HG03066 (cell line): Measurements from ENCODE around the gene PAX2.

Source experiments
- ATAC-seq: cut with Tn5 transposase; IDR thresholded peaks from one replicate; pipeline ENCODE4 v1.9.1; 2021; ENCODE audit warnings: low read depth; ENCODE audit not compliant: unreplicated experiment

Gene PAX2

DNA sequence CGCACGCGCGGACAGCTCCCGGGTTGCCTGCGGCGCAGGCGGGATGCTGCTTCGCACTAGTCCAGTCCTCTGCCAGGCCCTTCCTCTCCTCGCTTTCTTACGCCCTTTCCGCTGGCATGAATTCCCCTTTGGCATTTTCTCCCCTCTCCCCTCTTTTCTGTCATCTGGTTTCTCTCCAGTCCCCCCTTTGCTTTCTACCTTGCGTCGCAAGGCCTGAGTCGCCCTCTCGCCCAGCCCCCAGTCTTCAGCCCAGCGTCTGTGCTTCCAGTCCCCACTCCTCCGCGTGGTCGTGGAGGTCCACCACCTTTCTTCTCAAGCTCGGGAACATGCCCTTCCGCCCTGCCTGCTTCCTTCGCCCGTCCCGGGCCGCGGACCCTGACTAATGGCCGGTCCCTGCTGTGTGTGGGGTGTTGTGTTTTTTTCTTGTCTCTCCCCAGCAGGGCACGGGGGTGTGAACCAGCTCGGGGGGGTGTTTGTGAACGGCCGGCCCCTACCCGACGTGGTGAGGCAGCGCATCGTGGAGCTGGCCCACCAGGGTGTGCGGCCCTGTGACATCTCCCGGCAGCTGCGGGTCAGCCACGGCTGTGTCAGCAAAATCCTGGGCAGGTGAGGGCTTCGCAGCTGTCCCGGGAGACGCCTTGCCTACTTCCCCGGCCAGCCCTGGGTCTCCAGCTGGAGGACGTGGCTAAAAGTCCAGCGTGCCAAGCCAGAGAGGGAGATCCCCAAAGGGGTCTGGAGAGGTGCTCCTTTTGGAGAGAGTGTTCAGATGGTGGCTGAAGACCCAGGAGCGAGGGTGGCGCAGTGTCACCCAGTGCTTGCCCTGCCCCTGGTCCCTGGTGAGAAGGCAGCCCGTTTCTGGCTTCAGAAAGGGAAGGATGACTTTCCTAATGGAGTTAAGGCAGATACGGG lies 4.2 kb downstream of the PAX2 start:
- ATAC-seq = no peak

DNA sequence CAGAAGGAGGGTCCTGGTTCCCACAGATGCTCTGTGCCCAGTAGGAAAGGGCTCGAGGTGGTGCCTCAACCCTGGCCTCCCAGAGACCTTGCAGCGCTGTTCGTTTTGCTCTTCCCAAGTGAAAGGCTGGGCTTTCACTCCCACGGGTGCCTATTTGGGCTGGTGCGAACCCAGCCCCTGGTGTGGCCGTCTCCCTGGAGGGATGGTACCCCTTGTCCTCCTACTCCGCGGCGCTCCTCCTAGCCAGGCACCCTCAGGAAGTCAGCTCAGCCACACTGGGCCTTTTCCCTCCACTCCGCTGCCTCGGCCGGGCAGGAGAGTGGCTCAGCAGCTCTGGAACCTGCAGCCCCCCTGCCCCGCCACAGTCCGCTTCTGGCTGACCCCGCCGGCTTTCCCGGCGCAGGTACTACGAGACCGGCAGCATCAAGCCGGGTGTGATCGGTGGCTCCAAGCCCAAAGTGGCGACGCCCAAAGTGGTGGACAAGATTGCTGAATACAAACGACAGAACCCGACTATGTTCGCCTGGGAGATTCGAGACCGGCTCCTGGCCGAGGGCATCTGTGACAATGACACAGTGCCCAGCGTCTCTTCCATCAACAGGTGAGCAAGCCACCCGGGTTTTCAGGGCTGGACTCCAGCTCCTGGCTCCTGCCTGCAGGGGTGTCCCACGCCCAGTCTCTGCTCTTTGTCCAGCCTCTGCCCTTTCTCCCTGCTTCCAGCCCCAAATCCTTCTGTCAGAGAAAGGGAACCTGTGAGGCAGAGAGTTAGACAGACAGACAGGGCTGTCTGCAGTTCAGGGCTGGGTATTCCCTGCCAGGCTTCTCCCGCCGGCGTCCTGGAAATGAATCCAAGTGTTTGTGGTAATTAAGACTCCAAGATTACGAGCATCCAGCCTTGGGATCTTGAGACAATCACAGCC lies 5.2 kb downstream of the PAX2 start:
- ATAC-seq = no peak

DNA sequence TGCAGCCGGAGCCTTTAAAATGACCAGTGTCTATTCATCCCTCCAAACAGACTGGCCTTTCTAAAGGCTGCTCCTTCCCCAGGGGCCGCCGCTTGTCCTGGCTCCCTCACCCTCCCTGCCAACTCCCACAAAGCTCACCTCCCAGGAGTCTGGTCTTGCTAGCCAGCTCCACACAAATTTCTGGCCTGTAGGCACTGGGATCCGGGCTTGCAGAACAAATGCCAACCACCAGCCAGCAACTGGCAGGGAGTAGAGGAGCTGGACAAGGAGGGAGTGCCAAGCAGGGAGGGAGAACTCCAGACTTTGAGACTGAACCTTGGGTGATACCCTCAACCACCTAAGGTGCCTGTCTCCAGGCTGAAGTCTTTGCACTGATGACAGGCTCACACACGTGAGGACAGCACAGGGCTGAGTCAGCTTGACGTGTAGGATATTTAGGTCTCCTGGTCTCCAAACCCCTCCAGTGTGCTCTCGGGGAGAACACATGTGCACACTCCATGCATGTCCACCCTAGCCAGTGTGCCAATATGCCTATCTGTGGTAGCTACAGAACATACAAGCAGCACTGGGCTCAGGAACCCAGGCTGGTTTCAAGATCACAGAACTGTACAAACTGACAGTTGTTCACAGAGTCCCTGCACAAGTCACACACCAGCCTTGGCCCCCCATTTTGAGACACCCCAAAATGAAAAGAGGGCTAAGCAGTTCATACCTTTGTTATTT lies 6.0 kb downstream of the PAX2 start:
- no peak for ATAC-seq

DNA sequence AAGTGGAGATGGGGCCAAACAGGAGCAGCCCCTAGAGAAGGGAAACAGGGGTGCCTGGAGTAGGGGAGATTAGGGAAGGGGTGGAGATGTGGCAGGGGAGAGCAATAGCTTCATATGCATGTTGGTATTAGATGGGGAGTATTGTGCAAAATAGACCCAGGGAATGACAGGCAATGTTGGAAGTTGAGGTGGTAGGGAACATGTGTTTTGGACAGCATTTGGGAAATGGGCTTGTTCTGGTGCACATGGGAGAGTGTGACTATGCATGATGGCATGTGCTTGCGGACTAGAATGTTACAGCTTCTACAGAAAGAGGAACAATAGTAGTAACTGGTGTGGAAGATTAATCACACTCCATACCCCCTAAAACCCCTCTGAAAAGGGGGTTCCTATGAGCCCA lies 10.4 kb downstream of the PAX2 start:
- no peak for ATAC-seq

DNA sequence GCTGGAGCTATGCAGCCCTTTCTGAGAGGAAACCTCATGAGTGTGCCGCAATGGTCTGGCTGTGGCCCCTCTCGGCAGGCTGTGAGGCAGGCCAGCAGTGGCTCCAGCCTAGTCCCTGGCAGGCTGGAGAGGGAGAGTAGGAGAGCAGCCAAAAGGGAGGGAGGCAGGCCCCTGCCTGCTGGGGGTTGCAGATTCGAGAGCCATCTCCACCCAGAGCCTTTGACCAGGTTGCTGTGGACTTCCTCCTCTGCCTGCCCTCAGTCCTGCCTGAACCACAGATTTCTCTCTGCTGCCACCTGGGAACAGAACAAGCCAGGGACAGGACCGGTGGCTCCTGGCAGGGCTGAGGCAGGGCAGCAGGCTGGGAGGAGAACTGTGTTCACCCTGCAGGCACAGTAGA lies 13.9 kb downstream of the PAX2 start:
- no peak for ATAC-seq

DNA sequence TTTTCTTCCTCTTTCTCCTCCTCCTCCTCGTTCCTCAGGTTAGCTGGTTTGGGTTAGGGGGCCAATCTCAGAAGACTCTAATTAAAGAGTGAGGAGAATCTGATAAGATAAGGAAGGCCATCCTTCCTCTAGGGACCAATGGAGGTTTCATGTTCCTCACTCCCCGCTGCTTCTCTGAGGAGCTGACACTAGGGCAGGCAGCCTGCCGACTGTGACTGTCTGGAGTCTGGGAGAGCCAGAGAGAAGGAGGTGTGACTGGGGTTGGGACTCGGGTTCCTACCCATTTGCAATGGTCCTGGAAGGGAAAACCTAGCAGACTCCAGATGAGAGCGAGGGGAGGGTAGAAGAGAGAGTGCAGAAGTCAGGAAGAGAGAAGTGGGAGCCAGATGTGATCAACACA lies 15.3 kb downstream of the PAX2 start:
- no peak for ATAC-seq

GRCh38 chr10:100761191-100761590 lies 15.8 kb downstream of the PAX2 start:
- ATAC-seq = no peak

- ATAC-seq = no peak
These were observed 17.8 kb downstream of the PAX2 start for GRCh38 chr10:100763043-100763747.

- ATAC-seq = no peak
These were observed 21.5 kb downstream of the PAX2 start for GRCh38 chr10:100766693-100767421.

DNA sequence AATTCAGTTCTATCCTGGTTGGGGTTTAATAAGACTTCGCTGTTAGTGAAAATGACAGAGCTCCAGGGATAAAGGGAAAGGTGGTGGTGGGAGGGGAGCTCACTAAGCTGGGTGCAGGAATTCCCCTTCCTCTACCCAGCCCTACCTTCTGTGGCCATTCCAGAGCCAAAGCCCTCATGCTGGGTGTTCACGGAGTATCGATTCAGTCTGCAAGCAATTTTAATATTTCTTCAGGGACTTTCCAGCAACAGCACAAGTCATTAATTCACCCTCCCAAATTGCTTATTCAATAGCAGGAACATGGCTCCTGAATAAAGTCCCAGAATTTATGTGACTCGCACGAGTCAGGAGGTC lies 22.0 kb downstream of the PAX2 start:
- no peak for ATAC-seq

DNA sequence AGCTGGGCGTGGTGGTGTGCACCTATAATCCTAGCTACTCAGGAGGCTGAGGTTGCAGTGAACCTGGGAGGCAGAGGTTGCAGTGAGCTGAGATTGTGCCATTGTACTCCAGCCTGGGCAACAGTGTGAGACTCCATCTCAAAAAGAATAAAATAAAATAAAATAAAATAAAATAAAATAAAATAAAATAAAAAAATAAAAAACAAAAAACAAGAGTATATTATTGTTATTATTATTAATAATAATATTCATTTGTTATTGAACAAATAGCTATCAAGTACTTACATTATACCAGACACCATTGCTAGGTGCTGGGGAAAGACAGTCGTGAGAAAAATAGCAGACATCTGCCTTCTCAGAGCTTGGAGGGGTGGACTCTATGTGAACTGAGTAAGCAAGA lies 24.1 kb downstream of the PAX2 start:
- no peak for ATAC-seq

DNA sequence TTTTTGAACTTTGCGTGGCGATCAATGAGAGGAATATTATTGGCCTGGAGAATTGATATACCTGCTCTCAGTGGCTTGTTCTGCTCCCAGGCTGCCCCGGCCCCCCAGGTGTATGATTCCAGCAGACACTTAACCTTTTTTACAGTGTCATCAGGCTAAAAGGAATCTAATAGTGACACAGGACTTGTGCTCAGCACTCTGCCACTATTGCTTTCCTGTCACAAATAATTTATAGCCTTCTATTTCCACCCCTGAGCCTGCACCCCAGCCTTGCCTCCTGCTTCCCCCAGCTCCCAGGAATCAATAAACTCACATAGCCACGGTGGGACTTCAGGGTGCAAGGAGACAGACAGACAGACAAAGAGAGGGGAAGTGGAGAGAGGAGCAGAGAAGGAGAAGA lies 28.3 kb downstream of the PAX2 start:
- no peak for ATAC-seq

DNA sequence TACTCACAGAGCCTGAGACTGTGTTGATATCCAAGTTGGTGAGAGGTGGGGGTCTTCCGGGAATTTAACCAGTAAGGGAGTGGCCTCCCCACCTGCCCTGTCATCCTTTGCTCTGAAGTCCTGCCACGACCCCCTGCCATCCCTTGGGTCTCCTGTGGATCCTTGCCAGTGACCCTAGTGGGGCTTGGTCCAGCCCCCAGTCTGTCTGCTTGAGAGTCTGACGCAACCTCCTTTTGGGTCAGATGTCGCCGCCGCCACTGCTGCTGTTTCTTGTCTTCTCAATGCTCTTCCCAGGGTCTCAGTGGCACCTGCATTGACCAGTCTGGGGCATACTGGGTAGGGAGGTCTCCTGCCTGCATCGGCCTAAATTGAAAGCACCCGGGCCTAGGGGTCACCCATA lies 28.8 kb downstream of the PAX2 start:
- no peak for ATAC-seq

DNA sequence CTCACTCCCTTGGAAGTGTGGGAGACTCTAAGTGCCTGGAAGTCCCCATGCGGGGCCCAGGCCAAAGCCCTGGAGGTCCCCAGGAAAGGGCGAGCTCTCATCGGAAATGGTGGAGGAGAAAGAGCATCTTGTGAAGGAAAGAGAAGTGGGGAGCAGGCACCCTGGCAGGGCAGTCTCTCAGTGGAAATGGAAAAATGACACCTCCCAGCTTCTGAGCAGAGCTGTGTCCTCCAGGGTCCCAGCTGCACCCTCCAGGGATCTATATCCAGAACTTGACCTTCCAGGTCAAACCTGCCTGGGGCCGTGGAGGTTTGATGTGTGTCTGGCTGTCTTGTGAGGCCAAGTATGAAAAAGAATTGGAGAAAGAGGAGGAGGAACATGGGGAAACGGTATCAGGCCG lies 29.5 kb downstream of the PAX2 start:
- ATAC-seq = no peak

GRCh38 chr10:100775386-100775785 lies 30.0 kb downstream of the PAX2 start:
- ATAC-seq = no peak

DNA sequence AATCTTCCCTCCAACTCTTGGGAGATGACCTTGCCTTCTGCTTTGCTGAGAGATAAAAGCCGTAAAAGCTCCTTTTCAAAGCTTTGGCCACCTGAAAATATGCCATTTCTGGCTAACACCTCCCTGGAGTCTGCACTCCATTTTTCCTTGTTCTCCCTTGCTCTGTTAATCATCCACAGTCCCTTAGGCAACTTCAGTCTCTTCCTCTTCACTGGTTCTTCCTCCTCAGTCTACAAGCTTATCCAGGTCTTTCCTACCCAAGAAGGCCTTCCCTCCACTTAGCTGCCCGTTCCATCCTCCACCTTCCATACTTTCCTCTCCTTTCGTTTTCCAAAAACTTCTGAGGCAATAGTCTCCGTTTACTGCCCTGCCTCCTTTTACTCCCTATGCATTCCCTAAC lies 30.5 kb downstream of the PAX2 start:
- ATAC-seq = no peak

DNA sequence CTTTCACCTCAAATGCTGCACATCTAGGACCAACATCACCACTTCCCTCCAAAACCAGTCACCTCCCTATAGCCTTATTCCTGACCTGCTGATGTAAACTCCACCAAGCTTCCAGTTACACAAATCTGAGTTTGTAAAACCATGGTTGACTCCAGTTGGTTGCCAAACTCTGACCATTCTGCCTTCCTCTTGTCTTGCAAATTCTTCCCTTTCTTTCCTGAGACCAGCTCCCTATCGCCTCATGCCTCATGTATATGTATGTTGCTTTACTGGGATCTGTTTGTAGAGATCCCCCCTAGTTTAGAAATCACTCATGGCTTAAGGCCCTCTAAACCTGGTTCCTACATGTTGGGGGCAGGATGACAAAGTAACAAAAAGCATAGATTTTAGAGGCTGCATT lies 31.3 kb downstream of the PAX2 start:
- no peak for ATAC-seq

GRCh38 chr10:100779329-100779728 lies 33.9 kb downstream of the PAX2 start:
- ATAC-seq = no peak

- no peak for ATAC-seq
These were observed 34.9 kb downstream of the PAX2 start for GRCh38 chr10:100780324-100780723.

DNA sequence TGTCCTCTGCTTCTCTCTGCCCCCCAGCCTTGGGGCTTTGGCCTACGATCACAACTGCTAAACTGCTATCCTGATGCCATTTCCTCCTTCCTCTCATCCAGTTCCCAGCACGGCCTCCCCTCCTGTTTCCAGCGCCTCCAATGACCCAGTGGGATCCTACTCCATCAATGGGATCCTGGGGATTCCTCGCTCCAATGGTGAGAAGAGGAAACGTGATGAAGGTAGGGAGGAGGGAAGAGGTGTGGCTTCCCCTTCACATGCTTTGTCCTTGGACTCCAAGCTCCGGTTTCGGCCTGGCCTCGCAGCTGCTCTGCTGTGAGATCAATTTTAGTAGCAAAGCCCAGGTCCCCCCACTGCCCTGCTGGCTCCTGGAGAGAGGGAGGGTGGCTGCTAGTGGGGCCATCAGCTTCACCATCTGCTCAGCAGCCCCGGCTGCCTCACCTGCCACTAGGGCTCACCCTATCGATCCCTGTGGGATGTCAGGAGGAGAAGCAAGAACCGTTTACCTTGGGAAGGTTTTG lies 35.8 kb downstream of the PAX2 start:
- ATAC-seq = no peak
